Activated CD4-positive, alpha-beta T cell treated with anti-CD3 and anti-CD28 coated beads for 48 hours (primary cell): ENCODE data around the gene CNBP.
"Not testable (repeated sequence)": the region's sequence is repeated elsewhere in the genome, so short reads cannot be mapped to it uniquely, and the experiment has no call there.

Experiments
- DNase-seq: peaks from one replicate; pipeline ENCODE4 v3.0.0-alpha.2; 2020

CNBP gene

DNA sequence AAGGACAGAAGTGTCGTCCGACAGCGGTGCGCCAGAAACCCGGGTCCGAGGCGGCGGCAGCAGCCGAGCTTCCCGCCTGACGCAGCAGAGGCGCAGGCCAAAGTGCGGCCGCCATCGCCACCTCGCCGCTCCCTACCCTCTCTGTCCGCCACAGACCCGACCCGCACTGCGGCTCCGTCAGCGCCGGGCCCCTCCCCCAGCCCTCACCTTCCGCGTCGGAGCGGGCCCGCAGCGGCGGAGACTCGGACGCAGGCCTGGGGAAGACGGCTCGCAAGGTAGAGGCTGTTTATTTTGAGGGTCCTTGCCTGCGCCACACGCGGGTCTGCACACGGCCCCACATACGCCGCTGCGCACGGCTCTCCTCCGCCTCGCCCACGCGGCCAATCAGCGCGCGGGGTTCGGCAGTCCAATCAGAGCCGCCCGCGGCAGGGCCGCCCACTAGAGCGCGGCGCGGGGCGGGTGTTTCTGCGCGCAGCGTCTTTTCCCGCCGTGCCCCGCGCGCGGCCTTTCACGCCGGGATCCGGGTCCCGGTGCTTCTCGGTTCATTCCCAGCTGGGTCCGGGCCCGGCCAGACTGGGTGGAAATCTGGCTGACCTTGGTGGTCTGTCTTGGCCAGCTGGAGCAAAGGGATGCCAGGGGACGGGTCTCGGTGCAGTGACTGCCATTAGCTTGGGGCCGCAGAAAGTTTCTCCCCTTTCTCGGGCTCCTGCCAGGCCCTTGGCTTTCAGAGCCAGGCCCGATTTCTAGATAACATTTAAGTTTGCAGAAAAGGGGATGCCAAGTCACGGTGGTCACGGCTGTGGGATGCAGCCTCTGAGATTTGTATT lies at the start of gene CNBP:
Gene CNBP, minus strand, starts transcription at position 328 of the 827 bp plus-strand sequence. CDS start 12,139 bp downstream, outside the sequence.
- peak; percentile 95 for DNase-seq

DNA sequence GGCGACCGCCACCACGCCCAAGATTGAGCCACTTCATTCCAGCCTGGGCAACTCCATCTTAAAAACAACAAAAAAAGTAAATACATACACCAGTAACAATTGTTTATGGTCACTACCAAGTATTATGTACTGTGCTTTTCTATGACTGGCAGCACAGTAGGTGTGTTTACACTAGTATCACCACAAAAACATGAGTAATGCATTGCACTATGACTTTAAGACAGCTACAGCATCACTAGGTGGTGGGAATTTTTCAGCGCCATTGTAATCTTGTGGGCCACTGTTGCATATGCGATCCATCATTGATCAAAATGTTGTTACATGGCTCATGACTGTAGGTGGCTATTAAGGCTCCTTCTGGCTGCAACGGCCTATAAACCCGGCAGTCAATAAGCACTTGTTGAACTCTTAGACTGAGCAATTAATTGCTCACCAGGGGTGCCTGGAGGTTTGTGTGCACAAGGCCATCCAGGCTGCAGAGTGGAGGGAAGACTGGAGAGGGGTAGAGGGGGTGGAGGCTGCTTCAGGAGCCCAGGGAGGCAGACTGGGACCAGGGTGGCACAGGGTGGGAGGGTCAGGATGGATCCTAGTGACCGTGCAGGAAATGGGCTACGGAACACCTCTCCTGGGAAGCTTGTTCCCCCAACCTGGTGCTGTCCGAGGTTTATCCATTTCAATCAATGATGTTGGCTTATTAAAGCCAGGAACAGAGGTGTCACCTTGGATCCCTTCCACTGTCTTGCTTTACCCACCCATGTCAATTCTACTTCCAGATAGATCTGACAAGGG lies 47.8 kb upstream of the CNBP start:
- DNase-seq = no peak

DNA sequence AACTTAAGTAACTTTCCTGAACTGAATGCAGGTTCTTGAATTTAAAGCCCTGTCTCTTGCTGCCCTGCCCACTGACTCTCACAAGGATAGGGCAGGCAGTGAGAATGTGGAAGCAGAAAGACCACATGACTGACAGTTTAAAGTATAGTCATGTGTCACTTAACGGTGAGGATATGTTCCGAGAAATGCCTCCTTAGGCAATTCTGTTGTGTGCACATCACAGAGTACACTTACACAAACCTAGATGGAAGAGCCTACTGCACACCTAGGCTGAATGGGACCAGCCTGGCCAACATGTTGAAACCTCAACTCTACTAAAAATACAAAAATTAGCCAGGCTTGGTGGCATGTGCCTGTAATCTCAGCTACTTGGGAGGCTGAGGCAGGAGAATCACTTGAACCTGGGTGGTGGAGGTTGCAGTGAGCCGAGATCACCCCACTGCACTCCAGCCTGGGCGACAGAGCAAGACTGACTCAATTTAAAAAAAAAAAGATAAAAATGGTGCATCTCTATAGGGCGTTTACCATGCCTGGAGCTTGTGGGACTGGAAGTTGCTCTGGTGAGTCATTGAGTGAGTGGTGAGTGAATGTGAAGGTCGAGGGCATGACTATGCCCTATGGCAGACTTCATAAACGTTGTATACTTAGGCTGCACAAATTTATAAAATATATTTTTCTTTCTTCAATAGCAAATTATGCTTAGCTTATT lies 46.8 kb upstream of the CNBP start:
- DNase-seq = peak; percentile 64

DNA sequence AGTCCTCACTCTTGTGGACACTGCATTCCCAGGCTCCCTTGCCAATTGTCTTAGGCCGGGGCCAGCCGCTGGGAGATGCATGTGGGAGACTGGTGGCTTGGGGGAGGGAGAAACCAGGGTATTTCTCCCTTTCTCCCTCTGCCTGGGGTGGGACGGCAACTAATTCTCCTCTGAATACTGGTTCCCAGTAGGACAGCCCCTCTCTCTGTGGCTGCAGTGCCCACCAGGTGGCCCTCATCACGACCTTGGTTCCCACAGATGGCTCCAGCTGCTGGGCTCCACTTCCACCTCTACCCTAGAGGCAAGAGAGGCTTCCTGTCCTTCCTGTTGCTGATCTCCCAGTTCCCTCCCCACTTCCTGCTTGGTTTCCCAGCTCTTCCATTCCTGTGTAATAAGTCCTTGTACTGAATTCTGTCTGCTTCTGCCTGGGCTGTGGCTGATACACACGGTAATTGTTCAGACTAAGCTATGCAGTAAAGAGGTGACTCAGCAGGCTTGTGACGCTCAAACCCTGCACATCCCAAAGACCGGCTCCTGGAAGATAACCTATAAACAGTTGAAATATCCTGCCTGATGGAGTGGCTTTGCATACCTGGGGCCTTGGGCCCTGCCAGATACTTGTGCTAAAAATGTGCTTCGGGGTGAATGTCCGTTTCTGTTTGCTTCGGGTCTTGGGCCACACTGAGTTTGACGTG lies 45.3 kb upstream of the CNBP start:
- DNase-seq = no peak

DNA sequence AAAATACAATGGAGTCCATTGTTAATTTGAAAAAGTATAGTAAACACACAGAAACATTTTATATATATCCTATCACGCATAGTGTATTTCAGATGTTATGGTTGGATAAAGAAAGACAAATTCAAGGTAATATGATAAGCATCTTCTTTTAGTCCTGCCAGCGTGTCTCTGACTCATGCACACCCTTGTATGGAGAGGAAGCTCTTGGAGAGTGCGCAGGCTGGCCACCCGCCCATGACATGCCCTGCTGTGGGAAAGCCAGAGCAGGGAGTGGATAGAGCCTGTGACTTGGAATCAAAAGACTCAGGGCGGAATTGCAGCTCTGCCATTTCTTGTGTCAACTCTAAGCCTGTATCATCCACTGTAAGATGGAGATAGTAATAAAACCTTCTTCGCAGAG lies 42.7 kb upstream of the CNBP start:
- no peak for DNase-seq

DNA sequence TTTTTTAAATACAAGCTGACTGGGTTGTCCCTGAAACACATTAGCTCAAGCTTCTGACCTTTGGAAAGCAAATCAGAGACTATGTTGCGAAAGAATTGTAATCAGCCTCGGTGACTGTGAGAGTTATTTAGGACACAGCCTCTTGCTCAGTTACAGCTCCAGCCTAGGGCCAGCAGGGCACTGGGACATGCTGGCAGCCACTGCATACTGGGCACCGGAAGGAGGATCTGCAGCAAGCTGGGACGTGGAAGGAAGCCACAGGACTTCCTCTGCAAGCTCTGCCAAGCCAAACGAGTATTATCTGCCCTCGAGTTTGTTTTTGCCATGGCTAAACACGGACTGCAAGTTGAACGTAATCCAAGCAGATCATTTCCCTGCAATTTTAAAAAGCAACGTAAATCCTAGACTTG lies 41.3 kb upstream of the CNBP start:
- DNase-seq = peak; percentile 27

DNA sequence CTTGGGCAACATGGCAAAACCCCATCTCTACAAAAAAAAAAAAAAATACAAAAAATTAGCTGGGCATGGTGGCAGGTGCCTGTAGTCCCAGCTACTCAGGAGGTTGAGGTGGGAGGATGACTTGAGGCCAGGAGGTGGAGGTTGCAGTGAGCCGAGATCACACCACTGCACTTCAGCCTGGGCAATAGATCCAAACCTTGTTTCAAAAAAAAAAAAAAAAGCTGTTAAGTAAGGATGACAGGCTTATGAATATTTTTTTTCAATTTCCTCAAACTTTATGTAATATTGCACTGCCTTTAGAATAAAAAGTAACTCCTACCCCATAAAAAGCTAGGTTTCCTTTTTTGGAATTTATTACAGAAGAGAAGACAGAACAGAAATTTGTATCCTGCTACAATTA lies 40.7 kb upstream of the CNBP start:
- not testable (repeated sequence) for DNase-seq

DNA sequence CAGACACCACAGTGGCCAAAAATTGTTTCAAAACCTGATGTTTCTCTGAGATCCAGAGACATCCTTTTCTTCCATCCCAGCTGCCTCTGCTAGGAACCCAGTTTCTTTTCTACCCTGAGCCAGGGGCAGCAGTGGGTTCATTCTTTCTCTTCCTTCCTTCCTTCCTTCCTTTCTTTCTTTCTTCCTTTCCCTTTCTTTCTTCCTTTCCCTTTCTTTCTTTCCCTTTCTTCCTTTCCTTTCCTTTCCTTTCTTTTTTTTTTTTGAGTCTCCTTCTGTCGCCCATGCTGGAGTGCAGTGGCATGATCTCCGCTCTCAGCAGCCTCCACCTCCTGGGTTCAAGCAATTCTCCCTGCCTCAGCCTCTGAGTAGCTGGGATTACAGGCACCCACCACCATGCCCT lies 35.0 kb upstream of the CNBP start:
- no peak for DNase-seq

DNA sequence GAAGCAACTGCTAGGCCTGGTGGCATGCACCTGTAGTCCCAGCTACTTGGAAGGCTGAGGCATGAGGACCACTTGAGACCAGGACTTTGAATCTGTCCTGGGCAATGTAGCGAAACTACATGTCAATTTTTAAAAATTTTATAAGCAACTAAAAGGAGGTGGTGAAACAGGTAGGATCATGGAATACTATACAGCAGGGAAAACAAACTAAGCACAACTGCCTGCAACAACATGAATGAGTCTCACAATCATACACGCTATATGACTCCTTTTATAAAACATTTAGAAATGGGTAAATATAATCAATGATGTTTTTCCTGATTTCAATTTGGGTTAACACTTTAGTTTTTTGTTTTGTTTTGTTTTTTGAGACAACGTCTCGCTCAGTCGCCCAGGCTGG lies 29.5 kb upstream of the CNBP start:
- no peak for DNase-seq

DNA sequence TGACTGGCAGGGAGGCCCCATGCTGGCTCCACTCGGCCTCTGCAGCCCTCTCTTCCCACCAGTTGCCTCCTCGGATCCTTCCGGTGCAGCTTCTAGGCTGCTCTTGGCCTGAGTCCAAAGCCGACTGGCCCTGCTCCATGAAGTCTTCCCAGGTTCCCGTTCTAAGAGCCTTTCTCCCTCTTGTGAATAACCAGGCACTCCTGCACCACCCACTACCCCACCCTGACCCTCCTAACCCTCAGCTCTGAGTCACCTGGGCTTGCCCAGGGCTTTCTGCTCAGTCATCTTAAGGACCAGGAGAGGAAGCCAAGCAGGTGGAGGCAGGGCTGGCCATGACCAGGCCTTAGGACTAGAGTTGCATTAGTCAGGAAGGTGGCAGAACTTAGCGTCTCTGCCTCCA lies 28.1 kb upstream of the CNBP start:
- no peak for DNase-seq

DNA sequence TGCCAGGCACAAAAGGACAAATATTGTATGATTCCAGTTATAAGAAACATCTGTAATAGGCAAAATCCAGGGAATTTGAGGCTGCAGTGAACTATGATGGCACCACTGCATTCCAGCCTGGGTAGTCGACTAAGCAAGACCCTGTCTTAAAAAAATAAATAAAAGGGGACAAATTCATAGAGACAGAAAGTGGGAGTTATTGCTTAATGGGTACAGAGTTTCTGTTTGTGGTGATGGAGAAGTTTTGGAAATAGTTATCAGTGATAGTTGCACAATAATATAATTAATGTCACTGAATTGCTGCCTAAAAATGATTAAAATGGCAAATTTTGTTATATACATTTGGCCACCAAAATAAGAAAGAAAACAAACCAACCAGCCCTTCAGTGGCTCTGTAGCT lies 27.6 kb upstream of the CNBP start:
- no peak for DNase-seq

DNA sequence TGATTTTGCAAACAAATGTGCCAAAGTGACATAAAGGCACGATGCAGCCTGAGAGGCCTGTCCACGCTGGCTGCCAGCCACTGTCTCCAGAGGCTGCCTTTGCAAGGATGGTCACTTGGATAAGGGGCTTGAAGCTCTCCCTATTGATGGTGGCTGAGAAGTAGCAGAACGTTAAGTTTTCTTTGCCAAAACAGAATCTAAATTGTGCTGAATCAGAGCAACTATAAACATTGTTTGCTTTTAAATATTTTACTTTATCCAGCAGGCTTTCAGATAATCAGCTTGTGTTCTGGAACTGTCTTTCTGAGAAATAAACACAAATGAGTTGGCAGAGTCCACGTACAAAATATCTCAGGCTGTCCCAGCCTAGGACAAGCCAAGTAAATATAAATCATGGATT lies 23.8 kb upstream of the CNBP start:
- no peak for DNase-seq

DNA sequence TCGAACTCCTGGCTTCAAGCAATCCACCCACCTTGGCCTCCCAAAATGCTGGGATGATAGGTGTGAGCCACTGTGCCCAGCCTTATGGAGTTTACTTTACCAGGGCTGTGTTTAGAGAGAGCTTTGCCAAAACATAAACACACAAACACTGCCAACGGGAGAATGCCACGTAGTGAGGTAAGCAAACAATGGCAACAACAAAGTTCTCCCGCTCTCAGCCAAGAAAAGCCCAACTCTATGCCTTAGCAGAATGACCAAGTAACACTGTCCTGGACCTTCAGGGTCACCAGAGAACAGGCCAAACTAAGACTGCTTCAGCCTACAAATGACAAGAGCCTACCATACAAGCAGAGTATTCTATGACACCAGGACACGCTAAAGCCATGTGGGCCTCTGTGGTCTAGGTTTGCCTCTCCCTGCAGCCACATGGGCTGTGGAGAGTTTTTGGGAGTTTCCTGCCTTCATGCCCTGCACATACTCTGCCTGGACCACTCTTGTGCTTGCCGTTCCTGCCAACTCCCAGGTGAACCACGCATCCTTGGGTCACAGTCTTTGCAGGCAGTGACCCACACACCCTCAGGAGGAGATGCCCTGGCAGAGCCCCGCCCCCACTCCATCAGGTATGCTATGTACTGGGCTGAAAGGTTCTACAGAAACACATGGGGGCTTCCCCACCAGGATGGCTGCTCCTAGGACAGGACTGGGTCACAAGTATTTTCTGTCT lies 21.6 kb upstream of the CNBP start:
- DNase-seq = no peak

DNA sequence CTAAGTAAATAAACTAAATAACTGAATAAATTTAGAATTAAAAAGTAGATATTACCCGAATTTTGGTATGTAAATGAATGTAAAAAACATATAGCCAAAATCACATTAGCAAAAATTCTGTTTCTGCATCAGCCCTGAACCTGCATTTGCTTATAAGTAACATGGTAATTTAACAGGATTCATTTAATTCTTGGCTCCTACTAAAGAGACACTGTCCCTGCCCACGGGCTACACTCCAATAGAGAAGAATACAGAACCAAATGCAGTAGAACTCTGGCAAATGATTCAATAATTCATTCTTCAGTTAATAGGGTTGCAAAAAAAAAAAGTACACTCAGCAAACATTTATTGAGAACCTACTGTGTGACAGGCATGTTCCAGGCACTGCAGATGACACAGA lies 20.8 kb upstream of the CNBP start:
- no peak for DNase-seq

DNA sequence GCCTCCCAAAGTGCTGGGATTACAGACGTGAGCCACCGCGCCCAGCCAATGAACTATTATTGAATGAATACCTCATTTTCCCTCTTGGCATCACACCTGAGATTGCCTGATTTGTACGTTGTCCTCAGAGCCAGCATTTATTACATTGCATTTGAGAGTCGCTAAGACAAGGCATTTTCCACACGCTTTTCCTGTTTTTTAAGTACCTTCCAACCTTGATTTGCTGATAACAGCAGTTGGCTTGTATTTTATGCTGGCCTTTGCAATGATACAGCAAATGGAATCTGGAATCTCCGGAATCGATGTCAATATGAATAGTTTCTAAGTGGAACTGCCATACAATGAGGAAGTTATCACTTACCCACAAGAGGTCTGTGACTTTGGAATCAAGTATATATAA lies 15.7 kb upstream of the CNBP start:
- no peak for DNase-seq

DNA sequence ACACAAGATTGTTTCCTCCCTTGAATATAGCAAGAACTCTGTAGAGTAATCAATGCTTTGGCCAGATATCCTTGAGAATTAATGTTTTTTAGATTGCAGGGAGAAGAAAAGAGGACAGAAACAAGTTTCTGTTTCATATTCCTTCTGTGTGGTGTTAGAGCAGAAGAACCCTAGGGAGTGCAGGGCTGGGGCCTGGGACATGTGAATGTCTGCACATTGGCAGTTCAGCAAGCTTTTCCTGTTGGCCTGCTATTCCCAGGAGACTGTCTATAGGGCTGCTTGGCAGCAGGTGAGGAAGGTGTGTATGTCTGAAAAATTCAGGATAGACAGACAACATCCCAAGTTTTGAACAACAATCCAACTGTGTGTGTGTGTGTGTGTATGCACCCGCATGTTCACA lies 13.6 kb upstream of the CNBP start:
- DNase-seq = no peak

DNA sequence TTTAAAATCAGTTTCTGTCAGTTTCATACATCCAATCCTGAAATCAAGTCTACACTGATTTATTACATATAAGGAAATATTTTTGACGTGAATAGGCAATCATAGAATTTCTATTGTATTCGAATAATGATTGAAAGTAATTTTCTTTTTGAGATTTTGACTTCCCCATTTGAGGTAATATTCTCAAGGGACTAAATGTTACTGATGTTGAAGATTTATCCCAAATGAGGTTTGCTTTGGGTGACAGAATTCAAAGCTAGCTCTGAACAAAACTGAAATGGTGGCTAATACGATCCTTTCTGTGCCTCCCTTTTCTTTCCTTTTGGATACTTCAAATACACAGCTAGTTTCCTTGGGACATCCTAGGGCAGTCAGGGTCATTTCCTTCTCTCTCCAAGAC lies 12.9 kb upstream of the CNBP start:
- DNase-seq = no peak

DNA sequence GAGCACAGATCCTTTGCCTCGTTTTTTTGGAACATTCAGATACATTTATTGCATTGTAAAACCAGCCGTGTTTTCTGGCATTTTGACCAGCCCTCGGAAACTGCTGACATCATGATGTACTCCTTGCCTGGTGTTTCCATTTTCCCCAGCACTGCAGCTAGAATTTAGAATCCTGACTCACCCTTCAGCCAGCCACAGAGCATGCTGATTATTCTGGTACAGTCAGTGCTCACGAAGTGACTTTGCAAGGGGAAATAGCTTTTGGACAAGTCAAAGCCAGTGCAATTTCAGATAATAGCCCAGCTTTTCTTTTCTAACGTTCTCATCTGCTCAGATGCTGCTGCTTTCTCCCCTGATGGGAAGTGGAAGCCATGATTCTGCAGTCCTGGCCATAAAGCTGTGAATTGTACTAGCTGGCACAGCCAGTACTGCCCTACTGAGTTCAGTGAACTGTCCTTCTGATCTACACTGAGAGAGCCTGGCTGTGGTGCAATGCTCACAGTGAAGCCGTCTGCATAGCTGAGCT lies 12.1 kb upstream of the CNBP start:
- peak; percentile 27 for DNase-seq

DNA sequence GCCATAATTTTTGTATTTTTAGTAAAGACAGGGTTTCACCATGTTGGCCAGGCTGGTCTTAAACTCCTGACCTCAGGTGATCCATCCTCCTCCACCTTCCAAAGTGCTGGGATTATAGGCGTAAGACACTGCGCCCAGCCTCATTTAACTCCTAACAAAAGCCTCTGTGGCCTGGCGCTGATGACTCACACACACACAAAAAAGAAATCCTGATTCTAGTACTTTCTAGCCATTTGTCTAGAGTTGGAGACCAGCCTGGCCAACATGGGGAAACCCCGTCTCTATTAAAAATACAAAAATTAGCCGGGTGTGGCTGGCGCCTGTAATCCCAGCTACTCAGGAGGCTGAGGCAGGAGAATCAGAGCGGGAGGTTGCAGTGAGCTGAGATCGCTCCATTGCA lies 6.1 kb upstream of the CNBP start:
- DNase-seq = not testable (repeated sequence)

DNA sequence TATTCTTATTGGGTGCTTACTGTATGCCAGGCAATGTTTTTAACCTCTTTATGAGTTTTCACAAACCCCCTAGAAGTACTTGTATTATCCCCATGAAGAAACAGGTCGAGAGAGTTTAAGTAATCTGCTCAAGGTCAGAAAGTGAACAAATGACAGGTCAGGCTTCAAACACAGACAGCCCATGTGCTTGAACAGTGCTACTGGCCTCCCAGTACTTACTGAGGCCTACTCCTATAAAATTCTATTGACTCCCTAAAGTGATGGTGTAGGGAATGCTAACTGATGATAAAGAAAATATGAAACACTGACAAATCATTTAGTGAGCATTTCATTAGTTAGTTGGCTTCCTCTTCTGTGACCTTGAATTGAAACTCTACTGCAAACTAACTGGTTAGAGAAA lies 4.2 kb upstream of the CNBP start:
- DNase-seq = no peak

DNA sequence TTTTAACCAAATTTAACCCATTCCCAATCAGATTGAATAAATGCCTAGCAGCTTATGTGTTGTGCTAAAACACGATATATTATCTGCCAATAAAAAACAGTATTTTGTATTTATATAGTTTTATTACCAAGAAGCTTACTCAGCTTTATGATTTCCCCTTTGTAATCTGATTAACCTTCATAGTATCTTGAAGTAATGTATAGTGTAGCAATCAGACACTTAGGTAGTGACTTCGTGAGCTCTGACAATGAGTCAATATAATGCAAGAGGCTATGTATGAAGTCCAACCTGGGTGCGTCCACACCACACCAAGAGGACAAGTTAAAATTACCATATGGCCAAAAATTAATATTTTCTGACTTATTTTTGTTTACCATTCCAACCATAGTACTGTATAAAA lies 2.1 kb upstream of the CNBP start:
- no peak for DNase-seq
